Panc1 (cell line): ENCODE results near the gene MVK. TPM values are rescaled to one million over a fixed set of nuclear protein-coding genes. Genes with fewer than 3 reads are reported as not detected.

Source experiments
- ATAC-seq: fragments of 200-7000 bp; cut with Tn5 transposase; 2 replicates; pipeline ENCODE4 v1.9.1; 2020; ENCODE audit warnings: mild to moderate bottlenecking, moderate library complexity
- BruUV-seq: library from RNA; stranded (reverse); fragments of 400-500 nt; replicated peaks from 2 replicates; lab custom pipeline; 2021; lab: Mats Ljungman, UMichigan
- CTCF ChIA-PET: fragments of 300-600 bp; sonication (Branson Sonifier 250); formaldehyde crosslinking; loops from one replicate; lab custom pipeline; 2022; ENCODE audit warnings: antibody characterized with exemption; lab: Charles Lee
- POLR2A ChIA-PET: fragments of 300-600 bp; sonication (Branson Sonifier 250); formaldehyde crosslinking; loops from one replicate; lab custom pipeline; 2022; ENCODE audit warnings: antibody characterized with exemption; lab: Charles Lee
- DNase-seq: peaks from one replicate; pipeline ENCODE4 v3.0.0-alpha.2; 2010; ENCODE audit warnings: low read depth, low spot score
- H3K27ac ChIP-seq: 2 replicates; pipeline ENCODE4 v1.5.1; 2011; ENCODE audit warnings: mild to moderate bottlenecking, low read length, inconsistent platforms
- H3K27me3 ChIP-seq: fragments of 200-500 bp; sonication (Bioruptor generic); 2 replicates; pipeline ENCODE4 v1.6.0; 2014; ENCODE audit warnings: low read length, inconsistent platforms; ENCODE audit not compliant: control insufficient read depth, insufficient read depth
- H3K36me3 ChIP-seq: fragments of 200-500 bp; sonication (Bioruptor generic); 2 replicates; pipeline ENCODE4 v1.5.1; 2014; ENCODE audit warnings: inconsistent platforms, mild to moderate bottlenecking, low read length, moderate library complexity; ENCODE audit not compliant: control insufficient read depth, insufficient read depth
- H3K4me1 ChIP-seq: 2 replicates; pipeline ENCODE4 v1.5.1; 2011; ENCODE audit warnings: inconsistent platforms, mild to moderate bottlenecking, low read length, moderate library complexity; ENCODE audit not compliant: control insufficient read depth, insufficient read depth
- H3K4me3 ChIP-seq, 2 experiments: 2 replicates each; pipeline ENCODE4 v1.5.1; 2011 to 2012; ENCODE audit warnings: low read depth in 2 of 2, low read length in 2 of 2, mild to moderate bottlenecking in 2 of 2, inconsistent platforms in 1 of 2, moderate library complexity in 1 of 2
- H3K9me3 ChIP-seq: fragments of 200-500 bp; sonication (Bioruptor generic); 2 replicates; pipeline ENCODE4 v1.5.1; 2014; ENCODE audit warnings: low read depth, mild to moderate bottlenecking, inconsistent platforms, low read length, moderate library complexity; ENCODE audit not compliant: control insufficient read depth, insufficient read depth
- POLR2AphosphoS5 ChIP-seq: IDR thresholded peaks from 2 replicates; pipeline ENCODE4 v1.6.1; 2012; ENCODE audit warnings: mild to moderate bottlenecking, low read depth, low read length, moderate library complexity
- SIN3A ChIP-seq: IDR thresholded peaks from 2 replicates; pipeline ENCODE4 v1.6.1; 2012; ENCODE audit warnings: low read depth, mild to moderate bottlenecking, low read length, moderate library complexity, borderline replicate concordance; ENCODE audit not compliant: insufficient read depth
- TCF7L2 ChIP-seq: IDR thresholded peaks from 2 replicates; pipeline ENCODE4 v1.6.1; 2011; ENCODE audit warnings: mild to moderate bottlenecking, low read depth, low read length, inconsistent platforms
- in situ Hi-C: cut with HindIII; loops from 2 replicates; pipeline ENCODE4 v1.10.0; 2016; ENCODE audit warnings: low sequenced_read_pairs, low pct_unique_long_range_greater_than_20kb
- intact Hi-C: fragments of 100-400 bp; cut with micrococcal nuclease; formaldehyde crosslinking; loops from one replicate; pipeline ENCODE4 v1.10.0; 2022; ENCODE audit not compliant: unreplicated experiment
- total RNA-seq: library from RNA; stranded (reverse); gene quantifications from one replicate; pipeline ENCODE4 v1.2.1, GENCODE V29; 2021; ENCODE audit not compliant: unreplicated experiment
- TF ChIP-seq, protein P1 (sequence below): fragments of 450-650 bp; IDR thresholded peaks from 2 replicates; pipeline ENCODE4 v1.5.1; 2017; ENCODE audit warnings: mild to moderate bottlenecking
- TF ChIP-seq, protein P2 (sequence below), 2 experiments: IDR thresholded peaks; 2 replicates each; pipeline ENCODE4 v1.6.1; 2011 to 2012; ENCODE audit warnings: low read depth in 2 of 2, control low read depth in 1 of 2, low read length in 1 of 2, mild to moderate bottlenecking in 1 of 2, moderate library complexity in 1 of 2; ENCODE audit not compliant: insufficient read depth in 1 of 2

Gene MVK
- total RNA-seq, 1 experiment from 2014 or later: 41.6 TPM

DNA sequence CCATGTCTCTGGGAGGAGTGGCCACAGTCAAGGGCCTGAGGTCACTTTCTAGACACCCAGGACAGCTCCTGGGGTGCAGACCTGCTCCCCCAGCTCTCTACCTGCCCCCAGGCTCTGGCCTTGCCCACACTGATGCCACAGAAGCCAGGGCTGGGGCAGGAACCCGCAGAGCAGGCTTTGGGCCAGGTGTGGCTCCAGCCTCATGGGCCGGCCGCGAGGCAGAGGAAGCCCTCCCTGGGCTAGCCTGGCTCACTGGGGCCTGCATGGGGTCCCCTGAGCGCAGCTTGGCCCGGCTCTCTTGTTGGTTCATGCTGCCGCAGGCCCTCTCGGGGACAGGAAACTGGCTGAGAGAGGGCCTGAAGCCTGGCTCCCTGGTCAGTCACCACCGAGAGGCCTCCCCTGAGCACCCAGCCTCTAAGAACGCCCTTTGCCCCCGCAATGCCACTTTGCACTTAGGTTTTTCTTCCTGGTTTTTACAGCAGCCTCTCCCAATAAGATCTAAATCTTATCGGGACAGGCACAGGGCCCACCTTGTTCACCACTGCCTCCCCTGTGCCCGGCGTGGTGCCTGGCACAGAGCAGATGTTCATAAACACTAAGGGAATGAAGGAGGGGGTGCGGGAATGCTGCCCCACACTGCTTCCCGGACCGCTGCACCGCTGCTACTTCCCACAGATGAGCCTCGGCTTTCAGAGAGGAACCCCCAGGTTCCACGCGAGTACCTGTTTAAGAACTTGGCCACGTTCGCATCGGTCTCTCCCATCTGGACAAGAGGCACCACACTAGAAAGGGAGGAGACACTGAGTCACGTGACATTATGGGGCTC, 15.0 kb upstream of the MVK start:
- Histone ChIP-seq H3K4me1 (no peaks in the 10 kb centered on the region), H3K9me3 (no peaks in the 10 kb centered on the region), H3K27ac (no peak overlapping the region), H3K27me3 (no peaks in the 10 kb centered on the region), H3K4me3 (no peak overlapping the region), H3K36me3 (no peaks in the 10 kb centered on the region)
- TF ChIP-seq, protein P1, sequence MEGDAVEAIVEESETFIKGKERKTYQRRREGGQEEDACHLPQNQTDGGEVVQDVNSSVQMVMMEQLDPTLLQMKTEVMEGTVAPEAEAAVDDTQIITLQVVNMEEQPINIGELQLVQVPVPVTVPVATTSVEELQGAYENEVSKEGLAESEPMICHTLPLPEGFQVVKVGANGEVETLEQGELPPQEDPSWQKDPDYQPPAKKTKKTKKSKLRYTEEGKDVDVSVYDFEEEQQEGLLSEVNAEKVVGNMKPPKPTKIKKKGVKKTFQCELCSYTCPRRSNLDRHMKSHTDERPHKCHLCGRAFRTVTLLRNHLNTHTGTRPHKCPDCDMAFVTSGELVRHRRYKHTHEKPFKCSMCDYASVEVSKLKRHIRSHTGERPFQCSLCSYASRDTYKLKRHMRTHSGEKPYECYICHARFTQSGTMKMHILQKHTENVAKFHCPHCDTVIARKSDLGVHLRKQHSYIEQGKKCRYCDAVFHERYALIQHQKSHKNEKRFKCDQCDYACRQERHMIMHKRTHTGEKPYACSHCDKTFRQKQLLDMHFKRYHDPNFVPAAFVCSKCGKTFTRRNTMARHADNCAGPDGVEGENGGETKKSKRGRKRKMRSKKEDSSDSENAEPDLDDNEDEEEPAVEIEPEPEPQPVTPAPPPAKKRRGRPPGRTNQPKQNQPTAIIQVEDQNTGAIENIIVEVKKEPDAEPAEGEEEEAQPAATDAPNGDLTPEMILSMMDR: no peak
- TF ChIP-seq TCF7L2 (no peak), SIN3A (no peak)
- intact Hi-C loops: no loop called here
- DNase-seq (no peak), ATAC-seq (no peak)
- in situ Hi-C loops: no loop called here
- no TSS peak for BruUV-seq
- ChIA-PET POLR2A (no interaction called here), CTCF (no interaction called here)

DNA sequence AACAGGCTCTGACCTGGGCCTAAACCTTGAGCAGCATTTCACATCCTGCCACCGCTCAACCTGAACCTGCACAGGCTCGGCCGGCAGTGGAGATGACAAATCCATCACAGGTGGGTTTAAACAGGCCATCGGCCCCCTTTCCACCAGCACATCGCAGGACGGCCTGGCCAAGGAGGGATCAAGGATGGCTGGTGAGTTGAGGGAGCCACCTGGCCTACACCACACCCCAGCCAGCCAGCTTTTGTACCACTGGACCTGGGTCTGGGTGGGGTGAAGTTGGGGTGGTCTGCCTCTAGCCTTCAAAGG, 14.4 kb upstream of the MVK start:
- Histone ChIP-seq H3K27me3 (no peaks in the 10 kb centered on the region), H3K36me3 (no peaks in the 10 kb centered on the region), H3K9me3 (no peaks in the 10 kb centered on the region), H3K4me1 (no peaks in the 10 kb centered on the region), H3K4me3 (no peak overlapping the region), H3K27ac (no peak overlapping the region)
- no peak for TF ChIP-seq SIN3A
- TF ChIP-seq TCF7L2: no peak
- TF ChIP-seq, protein P2, sequence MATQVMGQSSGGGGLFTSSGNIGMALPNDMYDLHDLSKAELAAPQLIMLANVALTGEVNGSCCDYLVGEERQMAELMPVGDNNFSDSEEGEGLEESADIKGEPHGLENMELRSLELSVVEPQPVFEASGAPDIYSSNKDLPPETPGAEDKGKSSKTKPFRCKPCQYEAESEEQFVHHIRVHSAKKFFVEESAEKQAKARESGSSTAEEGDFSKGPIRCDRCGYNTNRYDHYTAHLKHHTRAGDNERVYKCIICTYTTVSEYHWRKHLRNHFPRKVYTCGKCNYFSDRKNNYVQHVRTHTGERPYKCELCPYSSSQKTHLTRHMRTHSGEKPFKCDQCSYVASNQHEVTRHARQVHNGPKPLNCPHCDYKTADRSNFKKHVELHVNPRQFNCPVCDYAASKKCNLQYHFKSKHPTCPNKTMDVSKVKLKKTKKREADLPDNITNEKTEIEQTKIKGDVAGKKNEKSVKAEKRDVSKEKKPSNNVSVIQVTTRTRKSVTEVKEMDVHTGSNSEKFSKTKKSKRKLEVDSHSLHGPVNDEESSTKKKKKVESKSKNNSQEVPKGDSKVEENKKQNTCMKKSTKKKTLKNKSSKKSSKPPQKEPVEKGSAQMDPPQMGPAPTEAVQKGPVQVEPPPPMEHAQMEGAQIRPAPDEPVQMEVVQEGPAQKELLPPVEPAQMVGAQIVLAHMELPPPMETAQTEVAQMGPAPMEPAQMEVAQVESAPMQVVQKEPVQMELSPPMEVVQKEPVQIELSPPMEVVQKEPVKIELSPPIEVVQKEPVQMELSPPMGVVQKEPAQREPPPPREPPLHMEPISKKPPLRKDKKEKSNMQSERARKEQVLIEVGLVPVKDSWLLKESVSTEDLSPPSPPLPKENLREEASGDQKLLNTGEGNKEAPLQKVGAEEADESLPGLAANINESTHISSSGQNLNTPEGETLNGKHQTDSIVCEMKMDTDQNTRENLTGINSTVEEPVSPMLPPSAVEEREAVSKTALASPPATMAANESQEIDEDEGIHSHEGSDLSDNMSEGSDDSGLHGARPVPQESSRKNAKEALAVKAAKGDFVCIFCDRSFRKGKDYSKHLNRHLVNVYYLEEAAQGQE (IDR thresholded peaks at IDR 0.05; ENCODE audit: insufficient read depth in 1 of 2, low read depth in 2 of 2, low read length in 1 of 2): no peak
- TF ChIP-seq, protein P1: no peak
- no peak for TF ChIP-seq POLR2AphosphoS5
- in situ Hi-C loops (no loop called here), intact Hi-C loops (no loop called here)
- DNase-seq: no peak
- no TSS peak for BruUV-seq
- CTCF ChIA-PET: no interaction called here
- no peak for ATAC-seq
- POLR2A ChIA-PET: no interaction called here
